Measurements from ENCODE around the gene LYZL6. TPM values are rescaled to one million over a fixed set of nuclear protein-coding genes. Genes with fewer than 3 reads are reported as not detected.

The LYZL6 gene
- not detected in 2 replicates for total RNA-seq

GRCh38 chr17:35943537-35943936 lies at the start of gene LYZL6:
TSS of gene LYZL6 (minus strand) at chr17:35943713. CDS start at chr17:35939356, 4,357 bp downstream.

GRCh38 chr17:35986643-35987042 lies 43.1 kb upstream of the LYZL6 start, which contains the start of gene CCL14:
TSS of gene CCL14 (minus strand) at chr17:35986729. CDS start at chr17:35986649, 80 bp downstream.

GRCh38 chr17:35981246-35981645 lies 37.7 kb upstream of the LYZL6 start, which contains the start of gene CCL16:
TSS of gene CCL16 (minus strand) at chr17:35981497. CDS start at chr17:35981420, 77 bp downstream.

GRCh38 chr17:35930211-35931065 lies 13.1 kb downstream of the LYZL6 start, which contains the start of gene RDM1:
TSS of gene RDM1 (minus strand) at chr17:35930773. CDS start at chr17:35930727, 46 bp downstream.

Other genes starting within 250 kb of the LYZL6 start
- gene RASL10B, start 212.1 kb downstream of the LYZL6 start, total RNA-seq, result 0.57 TPM in 1 of 2 replicates, not detected in the other
- not detected in 2 replicates for gene GAS2L2, start 190.5 kb downstream of the LYZL6 start, total RNA-seq
- not detected in 2 replicates for gene C17orf50, start 182.8 kb downstream of the LYZL6 start, total RNA-seq
- gene MMP28, start 148.1 kb downstream of the LYZL6 start, total RNA-seq, result 11.0 and 11.3 TPM in 2 replicates
- gene TAF15, start 134.2 kb downstream of the LYZL6 start, total RNA-seq, result 41.4 and 138 TPM in 2 replicates
- not detected in 2 replicates for gene HEATR9, start 74.8 kb downstream of the LYZL6 start, total RNA-seq
- under 0.01 and 1.8 TPM in 2 replicates for gene CCL5, start 63.4 kb downstream of the LYZL6 start, total RNA-seq
- gene RDM1, start 12.9 kb downstream of the LYZL6 start, total RNA-seq, result 0.19 TPM in 1 of 2 replicates, not detected in the other
- 0.65 TPM in 1 of 2 replicates, not detected in the other for gene CCL16, start 37.8 kb upstream of the LYZL6 start, total RNA-seq
- gene CCL14, start 43.0 kb upstream of the LYZL6 start, total RNA-seq, result 4.4 and 11.5 TPM in 2 replicates
- gene CCL15, start 57.8 kb upstream of the LYZL6 start, total RNA-seq, result not detected in 2 replicates
- 0.76 and 3.4 TPM in 2 replicates for gene CCL23, start 74.3 kb upstream of the LYZL6 start, total RNA-seq
- gene CCL18, start 120.6 kb upstream of the LYZL6 start, total RNA-seq, result not detected in 2 replicates
- not detected in 2 replicates for gene CCL3, start 146.4 kb upstream of the LYZL6 start, total RNA-seq
- gene CCL4, start 160.1 kb upstream of the LYZL6 start, total RNA-seq, result not detected in 2 replicates
- 0.97 and 2.6 TPM in 2 replicates for gene TBC1D3B, start 232.9 kb upstream of the LYZL6 start, total RNA-seq